K562 (cell line): ENCODE data around the gene P3H4. TPM values are rescaled to one million over a fixed set of nuclear protein-coding genes. Genes with fewer than 3 reads are reported as not detected.

Experiments used
- CCNT2 ChIP-seq: IDR thresholded peaks from 2 replicates; pipeline ENCODE4 v1.6.1; 2011; ENCODE audit warnings: borderline replicate concordance, low read depth, mild to moderate bottlenecking, moderate library complexity, mixed read lengths, low read length; ENCODE audit not compliant: insufficient read length; ENCODE audit errors: extremely low read depth
- ESRRA ChIP-seq: fragments of 450-650 bp; IDR thresholded peaks from 2 replicates; pipeline ENCODE4 v1.6.1; 2014; ENCODE audit warnings: low read depth, mild to moderate bottlenecking, moderate library complexity, borderline replicate concordance
- HDAC1 ChIP-seq, 2 experiments: fragments of 450-650 bp; IDR thresholded peaks; 2 replicates each; pipeline ENCODE4 v1.6.1; 2016 to 2017; ENCODE audit warnings: inconsistent platforms in 1 of 2, mild to moderate bottlenecking in 1 of 2, moderate library complexity in 1 of 2
- HDGF ChIP-seq: fragments of 450-650 bp; IDR thresholded peaks from 2 replicates; pipeline ENCODE4 v1.6.1; 2016
- L3MBTL2 ChIP-seq: fragments of 450-650 bp; IDR thresholded peaks from 2 replicates; pipeline ENCODE4 v1.6.1; 2016; ENCODE audit warnings: mild to moderate bottlenecking, moderate library complexity
- MCM2 ChIP-seq: fragments of 450-650 bp; IDR thresholded peaks from 2 replicates; pipeline ENCODE4 v1.6.1; 2017; ENCODE audit warnings: low read depth, mild to moderate bottlenecking
- MEF2A ChIP-seq: IDR thresholded peaks from 2 replicates; pipeline ENCODE4 v1.6.1; 2011; ENCODE audit warnings: low read depth, mild to moderate bottlenecking, low read length, moderate library complexity; ENCODE audit not compliant: control insufficient read depth
- MEF2D ChIP-seq: conservative IDR thresholded peaks from 2 replicates; pipeline ENCODE4 v1.6.1; 2016; ENCODE audit warnings: low read depth, missing genetic modification characterization, missing compliant biosample characterization
- MEIS2 ChIP-seq: fragments of 450-650 bp; IDR thresholded peaks from 2 replicates; pipeline ENCODE4 v1.6.1; 2014; ENCODE audit warnings: mild to moderate bottlenecking; ENCODE audit not compliant: partially characterized antibody
- MXI1 ChIP-seq: IDR thresholded peaks from 2 replicates; pipeline ENCODE4 v1.6.1; 2011; ENCODE audit warnings: low read depth, mild to moderate bottlenecking, improper control_type of control experiment, low read length
- NFRKB ChIP-seq: fragments of 450-650 bp; IDR thresholded peaks from 2 replicates; pipeline ENCODE4 v1.6.1; 2016; ENCODE audit warnings: low read depth
- NR2F6 ChIP-seq: fragments of 450-650 bp; formaldehyde crosslinking; IDR thresholded peaks from 2 replicates; pipeline ENCODE4 v1.4.0; 2020; ENCODE audit warnings: mild to moderate bottlenecking
- POLR2A ChIP-seq: fragments of 450-650 bp; conservative IDR thresholded peaks from 2 replicates; pipeline ENCODE4 v1.6.1; 2016
- SIRT6 ChIP-seq: IDR thresholded peaks from one replicate; pipeline ENCODE4 v1.6.1; 2012; ENCODE audit warnings: low read depth, mild to moderate bottlenecking, control low read depth, inconsistent platforms, low read length, moderate library complexity
- SIX5 ChIP-seq, 2 experiments: IDR thresholded peaks; 2 replicates each; pipeline ENCODE4 v1.6.1; 2011; ENCODE audit warnings: low read length in 2 of 2, borderline replicate concordance in 1 of 2, low read depth in 1 of 2, mild to moderate bottlenecking in 1 of 2, moderate library complexity in 1 of 2; ENCODE audit not compliant: insufficient read depth in 1 of 2
- SNRNP70 ChIP-seq: fragments of 200-400 bp; formaldehyde crosslinking; optimal IDR thresholded peaks from 2 replicates; pipeline ENCODE3; 2017; ENCODE audit warnings: low read depth, low read length
- SRSF3 ChIP-seq: fragments of 200-400 bp; formaldehyde crosslinking; IDR thresholded peaks from 2 replicates; pipeline ENCODE4 v1.6.1; 2016; ENCODE audit warnings: mild to moderate bottlenecking, low read length, moderate library complexity; ENCODE audit not compliant: insufficient read depth
- TEAD1 ChIP-seq, 2 experiments: fragments of 450-650 bp in 1 of 2; sonication (generic) in 1 of 2; formaldehyde crosslinking; IDR thresholded peaks; 2 replicates each; pipeline versions ENCODE4 v1.4.0 to v1.8.0; 2020 to 2022; ENCODE audit warnings: mild to moderate bottlenecking in 2 of 2, missing genetic modification reagents in 1 of 2
- ZC3H4 ChIP-seq: sonication (generic); formaldehyde crosslinking; IDR thresholded peaks from 2 replicates; pipeline ENCODE4 v1.9.0; 2021; ENCODE audit warnings: missing genetic modification reagents, borderline replicate concordance
- ZFPM2 ChIP-seq: fragments of 250-450 bp; sonication (Bioruptor Pico); IDR thresholded peaks from 2 replicates; pipeline ENCODE4 v1.5.1; 2022; ENCODE audit warnings: mild to moderate bottlenecking
- ZNF133 ChIP-seq: fragments of 250-450 bp; sonication (Bioruptor Pico); IDR thresholded peaks from 2 replicates; pipeline ENCODE4 v1.4.0; 2020; ENCODE audit warnings: mild to moderate bottlenecking
- ZNF146 ChIP-seq: IDR thresholded peaks from one replicate; pipeline ENCODE4 v1.6.1; 2018; ENCODE audit warnings: missing compliant biosample characterization; ENCODE audit not compliant: unreplicated experiment
- ZNF174 ChIP-seq: fragments of 250-450 bp; sonication (Bioruptor Pico); IDR thresholded peaks from 2 replicates; pipeline ENCODE4 v1.4.0; 2020; ENCODE audit warnings: mild to moderate bottlenecking
- ZNF436 ChIP-seq: fragments of 250-450, 450-650 bp; sonication (Bioruptor Pico); formaldehyde crosslinking; IDR thresholded peaks from 2 replicates; pipeline ENCODE4 v1.7.0; 2020; ENCODE audit warnings: mild to moderate bottlenecking
- ZNF561 ChIP-seq: fragments of 450-650 bp; formaldehyde crosslinking; conservative IDR thresholded peaks from 2 replicates; pipeline ENCODE4 v1.4.0; 2020; ENCODE audit warnings: mild to moderate bottlenecking, moderate library complexity
- polyA plus RNA-seq, 8 experiments: library from polyadenylated mRNA; depleted of rRNA in 4 of 8; stranded (reverse) in 5 of 8; unstranded in 3 of 8; fragments of >200 nt; fragmentation: Nextera tagmentation in 2 of 8; fragmentation: Illumina TruSeq in 1 of 8; extraction: Ambion mirVana in 2 of 8; extraction: Trizol in 1 of 8; gene quantifications; 2 replicates each; pipeline versions ENCODE4 v1.2.1 to v1.2.3, GENCODE V29; 2011 to 2014; ENCODE audit warnings: inconsistent platforms in 1 of 8, missing spikeins in 1 of 8
- total RNA-seq, 7 experiments: library from RNA; depleted of rRNA in 6 of 7; stranded (reverse); fragments of >200 nt in 6 of 7; fragmentation: Illumina TruSeq in 2 of 7; extraction: Trizol in 2 of 7; gene quantifications; 2 replicates each; pipeline versions ENCODE4 v1.2.1 to v1.2.3, GENCODE V29; 2011 to 2021; ENCODE audit warnings: low replicate concordance in 1 of 7
- TF ChIP-seq, protein P1 (sequence below): fragments of 250-450 bp; sonication (Bioruptor Pico); IDR thresholded peaks from 2 replicates; pipeline ENCODE4 v1.8.0; 2022; ENCODE audit warnings: moderate library complexity, mild to moderate bottlenecking, inconsistent platforms
- TF ChIP-seq, protein P2 (sequence below), 2 experiments: IDR thresholded peaks; 2 replicates each; pipeline ENCODE4 v1.6.1; 2011; ENCODE audit warnings: borderline replicate concordance in 1 of 2, control low read depth in 1 of 2, low read depth in 1 of 2, low read length in 1 of 2, mild to moderate bottlenecking in 1 of 2, mixed read lengths in 1 of 2, moderate library complexity in 1 of 2; ENCODE audit not compliant: insufficient read depth in 1 of 2, insufficient read length in 1 of 2, poor library complexity in 1 of 2, severe bottlenecking in 1 of 2; ENCODE audit errors: extremely low read depth in 1 of 2
- TF ChIP-seq, protein P3 (sequence below): sonication (generic); formaldehyde crosslinking; IDR thresholded peaks from 2 replicates; pipeline ENCODE4 v1.9.0; 2022; ENCODE audit warnings: mild to moderate bottlenecking, missing genetic modification reagents

Gene P3H4
- total and polyA plus RNA-seq, 9 of the 15 experiments (the other 6 are each of a cell fraction or from before 2014, with no cell fraction given), result 0.10 to 3.7 (median 1.0) TPM

DNA sequence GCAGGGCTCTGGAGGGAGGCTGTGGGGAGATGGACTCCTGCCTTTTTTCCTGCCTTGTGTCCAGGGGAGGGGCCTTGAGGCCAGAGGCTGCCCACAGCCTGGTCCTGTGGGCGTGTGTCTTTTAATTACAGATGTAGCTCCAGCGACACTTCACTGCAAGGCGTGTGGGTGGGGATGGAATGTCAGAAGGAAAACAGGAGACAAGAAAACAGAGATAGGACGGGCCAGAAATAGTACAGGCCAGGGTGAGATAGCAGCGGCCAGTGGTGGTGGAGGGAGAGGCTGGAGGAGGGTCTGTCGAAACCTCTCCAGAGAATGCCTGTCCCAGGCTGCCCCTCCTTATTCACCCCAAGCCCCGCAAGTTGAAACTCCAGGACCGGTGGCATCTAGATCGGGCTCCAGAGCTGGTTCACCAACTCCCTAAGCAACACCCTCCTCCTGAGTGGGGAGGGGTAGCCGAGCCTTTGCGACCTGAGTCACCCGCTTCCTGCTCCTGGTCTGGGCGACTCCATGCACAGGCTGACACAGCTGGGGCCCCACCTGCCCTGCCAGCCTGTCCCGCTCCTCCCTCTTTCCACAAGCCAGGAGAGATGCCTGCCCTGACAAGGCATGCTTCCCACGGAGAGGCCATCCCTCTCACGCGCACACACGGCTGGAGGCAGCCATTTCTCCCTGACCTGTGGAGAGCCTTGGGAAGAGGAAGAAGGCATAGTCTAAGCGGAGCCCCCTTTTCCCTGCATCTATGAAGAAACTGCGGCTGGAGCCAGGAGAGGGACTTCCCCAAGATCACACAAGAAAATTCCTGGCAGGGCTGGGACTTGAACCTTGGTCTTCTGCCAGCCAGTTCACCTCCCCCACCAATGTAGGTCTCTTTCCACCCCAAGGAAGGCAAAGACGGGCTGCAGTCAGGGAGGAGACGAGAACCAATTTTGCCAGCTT is 18.6 kb downstream of the P3H4 start (continued):
- TF ChIP-seq HDAC1 (IDR thresholded peaks at IDR 0.05) (peak in 1 of 2 experiments; percentile 62; a peak in 2 of 4 replicates), ZNF561 (CRISPR knock-in tag) (no peak), HDGF (no peak; the same call in 1 of the 2 replicates), MCM2 (no peak), ESRRA (peak; percentile 13; the same call in 1 of the 2 replicates), MXI1 (0 out of 2 replicates have a peak, but pooled peaks have one; percentile 15), ZNF174 (CRISPR knock-in tag) (no peak), ZFPM2 (no peak), SRSF3 (no peak), ZNF436 (0 out of 2 replicates have a peak, but pooled peaks have one; percentile 56), CCNT2 (peak; percentile 65), ZNF146 (CRISPR knock-in tag) (no peak), SIX5 (IDR thresholded peaks at IDR 0.05; ENCODE audit: borderline replicate concordance in 1 of 2, insufficient read depth in 1 of 2, low read depth in 1 of 2, low read length in 2 of 2) (no peak), MEIS2 (peak; percentile 35), ZNF133 (CRISPR knock-in tag) (no peak), POLR2A (peak; percentile 72), TEAD1 (CRISPR knock-in tag; IDR thresholded peaks at IDR 0.05) (peak in 1 of 2 experiments; percentile 82; a peak in 3 of 4 replicates), SIRT6 (no peak), MEF2A (peak; percentile 96), NR2F6 (CRISPR knock-in tag) (no peak), L3MBTL2 (peak; percentile 51), ZC3H4 (CRISPR knock-in tag) (no peak), MEF2D (tag) (peak; percentile 99), NFRKB (peak; percentile 80; the same call in 1 of the 2 replicates), SNRNP70 (no peak)
- TF ChIP-seq, protein P1, sequence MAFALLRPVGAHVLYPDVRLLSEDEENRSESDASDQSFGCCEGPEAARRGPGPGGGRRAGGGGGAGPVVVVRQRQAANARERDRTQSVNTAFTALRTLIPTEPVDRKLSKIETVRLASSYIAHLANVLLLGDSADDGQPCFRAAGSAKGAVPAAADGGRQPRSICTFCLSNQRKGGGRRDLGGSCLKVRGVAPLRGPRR (CRISPR knock-in tag), result 0 out of 2 replicates have a peak, but pooled peaks have one; percentile 25
- TF ChIP-seq, protein P2, sequence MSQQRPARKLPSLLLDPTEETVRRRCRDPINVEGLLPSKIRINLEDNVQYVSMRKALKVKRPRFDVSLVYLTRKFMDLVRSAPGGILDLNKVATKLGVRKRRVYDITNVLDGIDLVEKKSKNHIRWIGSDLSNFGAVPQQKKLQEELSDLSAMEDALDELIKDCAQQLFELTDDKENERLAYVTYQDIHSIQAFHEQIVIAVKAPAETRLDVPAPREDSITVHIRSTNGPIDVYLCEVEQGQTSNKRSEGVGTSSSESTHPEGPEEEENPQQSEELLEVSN (IDR thresholded peaks at IDR 0.05; ENCODE audit: borderline replicate concordance in 1 of 2, extremely low read depth in 1 of 2, insufficient read depth in 1 of 2, insufficient read length in 1 of 2, low read depth in 1 of 2, low read length in 1 of 2, poor library complexity in 1 of 2, severe bottlenecking in 1 of 2), result peak in 1 of 2 experiments; percentile 17
- TF ChIP-seq, protein P3, sequence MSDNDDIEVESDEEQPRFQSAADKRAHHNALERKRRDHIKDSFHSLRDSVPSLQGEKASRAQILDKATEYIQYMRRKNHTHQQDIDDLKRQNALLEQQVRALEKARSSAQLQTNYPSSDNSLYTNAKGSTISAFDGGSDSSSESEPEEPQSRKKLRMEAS (CRISPR knock-in tag), result 0 out of 2 replicates have a peak, but pooled peaks have one; percentile 16
